Right lobe of liver (tissue), 6 donors: ENCODE measurements around the gene HOXB3. TPM values are rescaled to one million over a fixed set of nuclear protein-coding genes. Genes with fewer than 3 reads are reported as not detected.

Source experiments
- ATAC-seq, 4 donors: fragments of 200-7000 bp; cut with Tn5 transposase; one replicate each; pipeline ENCODE4 v1.9.1; 2020; ENCODE audit warnings: mild to moderate bottlenecking in 4 of 4, moderate library complexity in 4 of 4
- DNase-seq, 3 donors: peaks; one replicate each; pipeline ENCODE4 v3.0.0-alpha.2; 2020
- H3K27ac ChIP-seq, 3 donors: fragments of 200-600 bp; one replicate each; pipeline ENCODE4 v1.8.0; 2022
- H3K27me3 ChIP-seq, 2 donors: fragments of 200-600 bp; one replicate each; pipeline ENCODE4 v1.8.0; 2022
- H3K36me3 ChIP-seq, 4 donors: fragments of 200-600 bp; sonication (generic) in 1 of 4; one replicate each; pipeline versions ENCODE4 v1.5.1 to v1.8.0; 2017 to 2022; ENCODE audit warnings: control low read depth in 1 of 4
- H3K4me1 ChIP-seq, 4 donors: fragments of 200-600 bp; sonication (generic) in 1 of 4; one replicate each; pipeline versions ENCODE4 v1.5.1 to v1.8.0; 2017 to 2022; ENCODE audit warnings: control low read depth in 1 of 4
- H3K4me3 ChIP-seq, 3 donors: fragments of 200-600 bp; one replicate each; pipeline ENCODE4 v1.8.0; 2022
- H3K9me3 ChIP-seq, 4 donors: fragments of 200-600 bp; sonication (generic) in 1 of 4; one replicate each; pipeline versions ENCODE4 v1.5.1 to v1.8.0; 2017 to 2022; ENCODE audit warnings: control low read depth in 1 of 4
- CTCF ChIP-seq, 4 donors: fragments of 200-600 bp in 3 of 4; fragments of 450-650 bp in 1 of 4; IDR thresholded peaks; one replicate each; pipeline versions ENCODE4 v1.5.1 to v1.8.0; 2016 to 2022; ENCODE audit warnings: antibody characterized with exemption in 4 of 4, mild to moderate bottlenecking in 2 of 4
- POLR2A ChIP-seq: fragments of 450-650 bp; IDR thresholded peaks from one replicate; pipeline ENCODE4 v1.6.1; 2017; ENCODE audit warnings: antibody characterized with exemption, mild to moderate bottlenecking
- WGBS: methylation state at CpG from one replicate; pipeline ENCODE4 v1.1.6; 2018; ENCODE audit warnings: low coverage, low lambda C conversion rate; ENCODE audit not compliant: insufficient coverage; ENCODE audit errors: missing lambda C conversion rate; 5-methylcytosine and 5-hydroxymethylcytosine counted together
- intact Hi-C, 2 donors: fragments of 100-400 bp; cut with DNase I; formaldehyde crosslinking; loops; one replicate each; pipeline versions ENCODE4 v1.11.2 to v1.14.1; 2022
- total RNA-seq, 6 experiments: library from RNA; depleted of rRNA in 2 of 6; stranded (reverse); fragments of >200 nt in 2 of 6; fragmentation: NEBNext Ultra II Directional in 3 of 6; extraction: Animal tissue kit (Norgen Biotek cat#: 25700) in 3 of 6; gene quantifications; one replicate each; pipeline versions ENCODE4 v1.1.0 to v1.2.4, GENCODE V29; 2016 to 2023
- donor health status: DM: no; HTN: yes; CAD: no.
- donor health status: DM: no; HTN: no; CAD: no.
- donor health status: DM: no; HTN: no; CAD: no.
- donor health status: DM: no; HTN: yes; CAD: no.
- donor health status: DM: no; HTN: yes; CAD: no.

The HOXB3 gene
- total RNA-seq, 6 experiments from 2014 or later: 0.99 to 3.2 (median 2.6) TPM

GRCh38 chr17:48617471-48618255, 27.6 kb upstream of the HOXB3 start:
- intact Hi-C loops: loop anchor here in 1 of 2 donors (10.0 kb wide), 1 partner anchor 273 kb away; no protein-coding TSS in a partner anchor
- Histone ChIP-seq H3K27ac (no peak overlapping the region), H3K4me3 (no peak overlapping the region), H3K27me3 (peaks cover 18 to 81% of the 10 kb centered on the region in 2 donors), H3K9me3 (no peaks in the 10 kb centered on the region), H3K4me1 (peaks cover 0 to 4% (median 0%) of the 10 kb centered on the region in 4 donors), H3K36me3 (no peaks in the 10 kb centered on the region)
- no peak for ATAC-seq
- DNase-seq: no peak
- WGBS: 10% methylated on average over 13 of the region's 43 CpGs
- TF ChIP-seq CTCF (IDR thresholded peaks at IDR 0.05) (no peak), POLR2A (no peak)

DNA sequence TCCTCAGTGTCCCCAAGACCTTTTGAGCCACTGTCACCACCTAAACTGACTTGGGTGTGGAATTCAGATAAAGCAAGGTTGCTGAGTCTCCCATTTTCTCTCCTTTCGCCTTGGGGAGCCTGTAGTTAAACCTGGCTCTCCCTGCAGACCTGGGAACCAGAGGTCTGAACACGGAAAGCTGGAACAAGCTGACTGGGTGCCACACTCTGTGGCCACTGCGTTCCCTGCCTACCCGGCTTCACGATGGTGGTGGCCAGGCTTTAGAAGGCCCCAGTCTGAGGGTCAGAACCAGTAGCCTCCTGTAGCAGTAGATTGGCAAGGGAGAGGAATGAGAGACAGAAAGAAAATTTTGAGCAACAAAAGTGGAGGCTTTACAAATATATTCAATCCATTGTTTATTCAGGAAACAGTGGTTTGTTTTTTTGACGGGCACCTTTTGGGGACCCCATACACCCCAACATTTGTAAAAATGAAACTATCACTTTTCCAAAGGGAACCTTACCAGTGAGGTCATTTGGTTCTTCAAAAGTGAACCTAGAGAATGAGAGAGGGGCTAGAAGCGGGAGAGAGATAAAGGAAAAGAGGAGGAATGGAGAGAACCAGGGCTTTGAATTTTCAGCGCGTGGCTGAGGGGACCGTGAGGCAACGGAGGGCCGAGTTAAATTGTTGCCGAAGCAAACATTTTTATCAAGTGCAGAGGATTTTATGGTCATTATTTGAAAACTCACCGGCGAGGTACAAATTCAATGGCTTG, 26.9 kb upstream of the HOXB3 start:
- ATAC-seq (no peak), DNase-seq (no peak)
- intact Hi-C loops: loop anchor here in 1 of 2 donors (10.0 kb wide), 1 partner anchor 272 kb away; no protein-coding TSS in a partner anchor
- no peaks in the 10 kb centered on the region for H3K9me3 ChIP-seq
- H3K36me3 ChIP-seq: no peaks in the 10 kb centered on the region
- no peak overlapping the region for H3K27ac ChIP-seq
- no peak overlapping the region for H3K4me3 ChIP-seq
- 13% methylated on average over 14 of the region's 15 CpGs for WGBS
- no peak for TF ChIP-seq CTCF (IDR thresholded peaks at IDR 0.05)
- TF ChIP-seq POLR2A: no peak
- peaks cover 21 to 82% of the 10 kb centered on the region in 2 donors for H3K27me3 ChIP-seq
- H3K4me1 ChIP-seq: peaks cover 0 to 4% (median 0%) of the 10 kb centered on the region in 4 donors

DNA sequence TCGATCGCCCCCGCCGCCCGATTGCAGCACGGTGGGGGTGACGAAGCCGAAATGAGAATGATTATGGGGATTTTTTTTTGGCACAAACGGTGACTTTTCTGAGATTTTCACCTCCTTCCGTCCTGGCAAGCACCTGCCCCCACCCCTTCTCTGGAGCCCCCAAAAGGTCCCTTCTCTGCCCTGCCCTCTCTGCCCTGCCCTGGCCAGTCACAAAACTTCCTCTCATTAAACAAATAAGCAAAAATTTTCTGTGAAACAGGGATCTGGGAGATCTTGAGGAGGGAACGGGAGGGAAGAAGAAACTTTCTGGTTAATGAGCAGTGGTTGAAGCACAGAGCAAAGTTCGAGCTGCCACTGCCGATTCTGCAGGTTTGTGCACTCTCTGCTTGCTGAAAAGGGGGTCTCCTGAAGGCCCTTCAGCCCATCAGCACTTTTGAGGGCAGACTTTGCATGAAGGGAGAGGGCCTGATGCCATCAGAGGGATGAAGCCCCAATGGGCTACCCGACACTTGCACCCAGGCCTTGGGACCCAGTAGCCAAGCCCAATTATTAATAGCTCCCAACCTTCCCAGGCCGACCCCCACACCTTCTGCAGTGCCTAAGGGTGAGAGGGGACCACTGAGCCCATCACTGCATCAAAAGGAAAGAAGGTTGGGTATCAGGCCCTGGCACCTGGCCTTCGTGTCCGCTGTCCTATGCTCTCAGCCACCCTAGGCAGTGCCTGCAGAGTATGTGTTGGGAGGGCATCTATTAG, 26.1 kb upstream of the HOXB3 start:
- no peak for TF ChIP-seq CTCF (IDR thresholded peaks at IDR 0.05)
- TF ChIP-seq POLR2A: no peak
- Histone ChIP-seq H3K4me1 (peaks cover 0 to 4% (median under 1%) of the 10 kb centered on the region in 4 donors), H3K4me3 (no peak overlapping the region), H3K9me3 (no peaks in the 10 kb centered on the region), H3K27me3 (peaks cover 22 to 81% of the 10 kb centered on the region in 2 donors), H3K27ac (no peak overlapping the region), H3K36me3 (no peaks in the 10 kb centered on the region)
- 16% methylated on average over 15 of the region's 17 CpGs for WGBS
- ATAC-seq: no peak
- intact Hi-C loops: loop anchor here in 1 of 2 donors (10.0 kb wide), 1 partner anchor 271 kb away; no protein-coding TSS in a partner anchor
- DNase-seq: no peak
